GOT3 (cell line): ENCODE results near the gene CBLC.

ENCODE experiments used
- DNase-seq: peaks from one replicate; lab custom pipeline; 2025; ENCODE audit warnings: mixed read lengths; lab: John Stamatoyannopoulos, UW

The CBLC gene

GRCh38 chr19:44777715-44778347 is at the start of gene CBLC:
CBLC (plus strand) TSS chr19:44777890; CDS start chr19:44777932, 42 bp downstream.
- DNase-seq, result no peak

- DNase-seq, result no peak
Observed at GRCh38 chr19:44728178-44728577, 49.5 kb upstream of the CBLC start.

GRCh38 chr19:44729516-44730033 is 48.1 kb upstream of the CBLC start:
- no peak for DNase-seq

- no peak for DNase-seq
Observed at GRCh38 chr19:44731081-44731480, 46.6 kb upstream of the CBLC start.

- no peak for DNase-seq
Observed at GRCh38 chr19:44731622-44732021, 46.1 kb upstream of the CBLC start.

- no peak for DNase-seq
Observed at GRCh38 chr19:44732235-44733014, 45.3 kb upstream of the CBLC start.

GRCh38 chr19:44734357-44734756 is 43.3 kb upstream of the CBLC start:
- DNase-seq, result no peak

GRCh38 chr19:44735011-44735410 is 42.7 kb upstream of the CBLC start:
- no peak for DNase-seq

GRCh38 chr19:44737238-44738071 is 40.2 kb upstream of the CBLC start:
- peak; percentile 49 for DNase-seq

- no peak for DNase-seq
Observed at GRCh38 chr19:44738136-44738535, 39.6 kb upstream of the CBLC start.

GRCh38 chr19:44738603-44739558 is 38.8 kb upstream of the CBLC start:
- no peak for DNase-seq

- DNase-seq, result no peak
Observed at GRCh38 chr19:44740351-44740824, 37.3 kb upstream of the CBLC start.

GRCh38 chr19:44741258-44741731 is 36.4 kb upstream of the CBLC start:
- DNase-seq, result no peak

- DNase-seq, result peak; percentile 80
Observed at GRCh38 chr19:44741841-44742329, 35.8 kb upstream of the CBLC start.

GRCh38 chr19:44742330-44743061 is 35.2 kb upstream of the CBLC start:
- no peak for DNase-seq

- DNase-seq, result no peak
Observed at GRCh38 chr19:44744871-44745332, 32.8 kb upstream of the CBLC start.

- no peak for DNase-seq
Observed at GRCh38 chr19:44745341-44745831, 32.3 kb upstream of the CBLC start.

GRCh38 chr19:44745887-44746600 is 31.6 kb upstream of the CBLC start:
- no peak for DNase-seq

- DNase-seq, result no peak
Observed at GRCh38 chr19:44746616-44746945, 31.1 kb upstream of the CBLC start.
